Type B pancreatic cell (in vitro differentiated cells): ENCODE results near the gene PPIL6. TPM values are rescaled to one million over a fixed set of nuclear protein-coding genes. Genes with fewer than 3 reads are reported as not detected.
"Not testable (repeated sequence)": the region's sequence is repeated elsewhere in the genome, so short reads cannot be mapped to it uniquely, and the experiment has no call there.

Experiments
- DNase-seq: peaks from one replicate; pipeline ENCODE4 v3.0.0; 2021; ENCODE audit warnings: mixed read lengths; ENCODE audit not compliant: unreplicated experiment; ENCODE audit errors: extremely low spot score
- H3K27ac Mint-ChIP-seq: 2 replicates; pipeline ENCODE4 v1.8.0; 2021; ENCODE audit warnings: mild to moderate bottlenecking, mixed read lengths
- H3K27me3 Mint-ChIP-seq: 2 replicates; pipeline ENCODE4 v1.8.0; 2021; ENCODE audit warnings: mixed read lengths
- H3K36me3 Mint-ChIP-seq: 2 replicates; pipeline ENCODE4 v1.8.0; 2021; ENCODE audit warnings: mixed read lengths
- H3K4me1 Mint-ChIP-seq: one replicate; pipeline ENCODE4 v1.8.0; 2021; ENCODE audit warnings: mixed read lengths; ENCODE audit not compliant: unreplicated experiment
- H3K4me3 Mint-ChIP-seq: 2 replicates; pipeline ENCODE4 v1.8.0; 2021; ENCODE audit warnings: mild to moderate bottlenecking, mixed read lengths
- H3K9me3 Mint-ChIP-seq: 2 replicates; pipeline ENCODE4 v1.8.0; 2021; ENCODE audit warnings: mixed read lengths
- CTCF ChIP-seq: fragments of 200-600 bp; sonication (generic); conservative IDR thresholded peaks from 2 replicates; pipeline ENCODE4 v1.5.0; 2021; ENCODE audit warnings: antibody characterized with exemption, mild to moderate bottlenecking
- total RNA-seq: library from RNA; stranded (reverse); gene quantifications from 2 replicates; pipeline ENCODE4 v1.2.1, GENCODE V29; 2021; ENCODE audit warnings: low replicate concordance

PPIL6 gene
- total RNA-seq, 1 donor from 2014 or later, result 6.1 TPM

GRCh38 chr6:109465772-109466171 lies 25.3 kb upstream of the PPIL6 start:
- H3K27me3 Mint-ChIP-seq, result no peaks in the 10 kb centered on the region
- no peak for TF ChIP-seq CTCF
- peaks cover 5% of the 10 kb centered on the region for H3K9me3 Mint-ChIP-seq
- peak overlapping the region; percentile 22 for H3K4me3 Mint-ChIP-seq
- peaks cover 8% of the 10 kb centered on the region for H3K4me1 Mint-ChIP-seq
- H3K36me3 Mint-ChIP-seq, result peaks cover 42% of the 10 kb centered on the region
- peak overlapping the region; percentile 61 for H3K27ac Mint-ChIP-seq
- no peak for DNase-seq

- Mint-ChIP-seq H3K4me1 (peaks cover 7% of the 10 kb centered on the region), H3K36me3 (peaks cover 20% of the 10 kb centered on the region), H3K27ac (peak overlapping the region; percentile 3), H3K27me3 (no peaks in the 10 kb centered on the region), H3K4me3 (no peak overlapping the region), H3K9me3 (peaks cover 5% of the 10 kb centered on the region)
- no peak for DNase-seq
- no peak for TF ChIP-seq CTCF
Measured at GRCh38 chr6:109461733-109462526, 21.5 kb upstream of the PPIL6 start.

- not testable (repeated sequence) for H3K4me3 Mint-ChIP-seq, H3K27ac Mint-ChIP-seq, H3K9me3 Mint-ChIP-seq, H3K27me3 Mint-ChIP-seq, DNase-seq
- Mint-ChIP-seq H3K36me3 (peaks cover 20% of the 10 kb centered on the region), H3K4me1 (peaks cover 15% of the 10 kb centered on the region)
Measured at GRCh38 chr6:109461205-109461604, 20.8 kb upstream of the PPIL6 start.

- Mint-ChIP-seq H3K27me3 (no peaks in the 10 kb centered on the region), H3K4me1 (peaks cover 15% of the 10 kb centered on the region), H3K36me3 (peaks cover 11% of the 10 kb centered on the region), H3K9me3 (peaks cover 5% of the 10 kb centered on the region), H3K27ac (no peak overlapping the region), H3K4me3 (no peak overlapping the region)
- no peak for TF ChIP-seq CTCF
- no peak for DNase-seq
Measured at GRCh38 chr6:109460161-109460829, 19.9 kb upstream of the PPIL6 start.

GRCh38 chr6:109458774-109459531 lies 18.5 kb upstream of the PPIL6 start:
- TF ChIP-seq CTCF, result no peak
- no peak overlapping the region for H3K4me3 Mint-ChIP-seq
- DNase-seq, result no peak
- peaks cover 19% of the 10 kb centered on the region for H3K4me1 Mint-ChIP-seq
- no peak overlapping the region for H3K27ac Mint-ChIP-seq
- peaks cover 5% of the 10 kb centered on the region for H3K9me3 Mint-ChIP-seq
- peaks cover 9% of the 10 kb centered on the region for H3K36me3 Mint-ChIP-seq
- H3K27me3 Mint-ChIP-seq, result no peaks in the 10 kb centered on the region
